ENCODE data around the gene CD151. TPM values are rescaled to one million over a fixed set of nuclear protein-coding genes. Genes with fewer than 3 reads are reported as not detected.

CD151 gene
- total and polyA plus RNA-seq, 2 experiments from 2014 or later, result 62.9 to 109 TPM

GRCh38 chr11:799641-800316 lies 33.0 kb upstream of the CD151 start:
- Histone ChIP-seq H2AFZ (no peak overlapping the region), H3K27me3 (ENCODE audit: insufficient read depth) (no peaks in the 10 kb centered on the region), H3K4me1 (ENCODE audit: insufficient read depth) (peaks cover 15% of the 10 kb centered on the region; the same call in 1 of the 2 replicates), H3K4me3 (no peak overlapping the region), H3F3A (replicated peaks; ENCODE audit: low read depth) (peaks cover 14% of the 10 kb centered on the region; the same call in 1 of the 2 replicates), H3K79me2 (replicated peaks; ENCODE audit: insufficient read depth) (no peaks in the 10 kb centered on the region; the same call in 1 of the 2 replicates), H4K20me1 (replicated peaks; ENCODE audit: insufficient read depth) (no peaks in the 10 kb centered on the region), H3K4me2 (no peak overlapping the region), H3K9me2 (ENCODE audit: insufficient read depth) (no peaks in the 10 kb centered on the region), H3K27ac (ENCODE audit: low read depth) (no peak overlapping the region), H3K36me3 (ENCODE audit: insufficient read depth) (no peaks in the 10 kb centered on the region)
- Mint-ChIP-seq H3K4me3 (no peak overlapping the region), H3K36me3 (ENCODE audit: low read depth) (peaks cover 2% of the 10 kb centered on the region; the same call in 1 of the 3 replicates), H3K4me1 (peaks cover 14% of the 10 kb centered on the region; the same call in 2 of the 3 replicates), H3K27me3 (ENCODE audit: insufficient read depth, low read depth, poor library complexity) (peaks cover 11% of the 10 kb centered on the region), H3K27ac (no peak overlapping the region), H3K9me3 (no peaks in the 10 kb centered on the region)
- TF ChIP-seq CREB1 (CRISPR knock-in tag; IDR thresholded peaks at IDR 0.05; ENCODE audit: low read depth), result no peak
- no peak for TF ChIP-seq EZH2phosphoT487 (IDR thresholded peaks at IDR 0.05; ENCODE audit: unreplicated experiment)
- DNase-seq (ENCODE audit: low spot score), result no peak
- ATAC-seq, result no peak

GRCh38 chr11:800473-800872 lies 32.3 kb upstream of the CD151 start:
- no peak overlapping the region for H3K27ac ChIP-seq (ENCODE audit: low read depth)
- H3K9me3 Mint-ChIP-seq, result no peaks in the 10 kb centered on the region
- peaks cover 2% of the 10 kb centered on the region; the same call in 1 of the 3 replicates for H3K36me3 Mint-ChIP-seq (ENCODE audit: low read depth)
- DNase-seq (ENCODE audit: low spot score) (no peak), ATAC-seq (no peak)
- no peak overlapping the region for H3K4me3 ChIP-seq
- H3K4me1 Mint-ChIP-seq, result peaks cover 14% of the 10 kb centered on the region; the same call in 2 of the 3 replicates
- H3K27me3 ChIP-seq (ENCODE audit: insufficient read depth), result no peaks in the 10 kb centered on the region
- H3K4me2 ChIP-seq, result no peak overlapping the region
- peaks cover 10% of the 10 kb centered on the region for H3K27me3 Mint-ChIP-seq (ENCODE audit: insufficient read depth, low read depth, poor library complexity)
- H3K4me3 Mint-ChIP-seq, result no peak overlapping the region
- TF ChIP-seq EZH2phosphoT487 (IDR thresholded peaks at IDR 0.05; ENCODE audit: unreplicated experiment) (no peak), CREB1 (CRISPR knock-in tag; IDR thresholded peaks at IDR 0.05; ENCODE audit: low read depth) (no peak)
- no peak overlapping the region for H2AFZ ChIP-seq
- no peaks in the 10 kb centered on the region for H3K36me3 ChIP-seq (ENCODE audit: insufficient read depth)
- no peaks in the 10 kb centered on the region for H3K9me2 ChIP-seq (ENCODE audit: insufficient read depth)
- H3K4me1 ChIP-seq (ENCODE audit: insufficient read depth), result peaks cover 15% of the 10 kb centered on the region; the same call in 1 of the 2 replicates
- no peak overlapping the region for H3K27ac Mint-ChIP-seq
- no peaks in the 10 kb centered on the region for H4K20me1 ChIP-seq (replicated peaks; ENCODE audit: insufficient read depth)
- H3F3A ChIP-seq (replicated peaks; ENCODE audit: low read depth), result peaks cover 15% of the 10 kb centered on the region; the same call in 1 of the 2 replicates
- no peaks in the 10 kb centered on the region; the same call in 1 of the 2 replicates for H3K79me2 ChIP-seq (replicated peaks; ENCODE audit: insufficient read depth)

DNA sequence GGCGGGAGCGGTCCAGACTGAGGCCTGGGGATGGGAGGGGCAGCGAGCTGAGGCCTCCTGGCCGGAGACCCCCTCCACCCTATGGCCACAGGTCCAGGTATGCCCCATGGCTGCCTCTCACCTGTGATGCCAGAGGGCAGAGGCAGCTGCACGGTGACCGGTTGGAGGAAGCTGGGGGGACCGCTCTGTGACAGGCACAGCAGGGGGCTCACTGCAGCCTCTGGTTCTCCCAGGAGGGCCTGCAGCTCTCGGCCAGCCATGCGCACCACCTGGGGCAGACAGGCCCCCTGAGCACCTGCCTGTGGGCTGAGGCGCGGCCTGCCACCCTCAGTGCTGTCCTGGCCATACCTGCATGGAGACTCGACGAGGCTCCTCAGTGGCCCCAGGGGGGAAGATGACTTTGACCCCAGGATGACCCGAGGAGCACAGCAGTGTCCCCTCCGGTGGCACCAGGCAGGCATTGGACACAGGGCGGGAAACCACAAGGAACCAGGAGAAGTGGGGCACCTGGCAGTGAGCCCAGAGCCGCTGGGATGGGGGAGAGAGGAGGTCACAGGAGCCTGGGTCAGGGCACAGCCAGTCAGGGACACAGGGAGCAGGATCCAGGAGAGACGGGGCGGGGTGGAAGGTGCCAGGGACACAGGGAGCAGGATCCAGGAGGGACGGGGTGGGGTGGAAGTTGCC lies 31.5 kb upstream of the CD151 start:
- Histone ChIP-seq H4K20me1 (replicated peaks; ENCODE audit: insufficient read depth) (no peaks in the 10 kb centered on the region), H3F3A (replicated peaks; ENCODE audit: low read depth) (peaks cover 20% of the 10 kb centered on the region; the same call in 1 of the 2 replicates), H2AFZ (no peak overlapping the region), H3K4me3 (no peak overlapping the region), H3K27ac (ENCODE audit: low read depth) (no peak overlapping the region), H3K4me2 (no peak overlapping the region), H3K79me2 (replicated peaks; ENCODE audit: insufficient read depth) (no peaks in the 10 kb centered on the region; the same call in 1 of the 2 replicates), H3K27me3 (ENCODE audit: insufficient read depth) (no peaks in the 10 kb centered on the region), H3K4me1 (ENCODE audit: insufficient read depth) (peaks cover 15% of the 10 kb centered on the region; the same call in 1 of the 2 replicates), H3K36me3 (ENCODE audit: insufficient read depth) (no peaks in the 10 kb centered on the region), H3K9me2 (ENCODE audit: insufficient read depth) (no peaks in the 10 kb centered on the region)
- no peaks in the 10 kb centered on the region for H3K9me3 Mint-ChIP-seq
- no peak overlapping the region for H3K27ac Mint-ChIP-seq
- peaks cover 2% of the 10 kb centered on the region; the same call in 1 of the 3 replicates for H3K36me3 Mint-ChIP-seq (ENCODE audit: low read depth)
- H3K27me3 Mint-ChIP-seq (ENCODE audit: insufficient read depth, low read depth, poor library complexity), result peaks cover 11% of the 10 kb centered on the region
- H3K4me3 Mint-ChIP-seq, result no peak overlapping the region
- H3K4me1 Mint-ChIP-seq, result peaks cover 12% of the 10 kb centered on the region; the same call in 2 of the 3 replicates
- no peak for DNase-seq (ENCODE audit: low spot score)
- no peak for ATAC-seq
- TF ChIP-seq NANOG (IDR thresholded peaks at IDR 0.05; ENCODE audit: borderline replicate concordance) (no peak), ZNF114 (CRISPR knock-in tag; IDR thresholded peaks at IDR 0.05) (no peak), STAT1 (IDR thresholded peaks at IDR 0.05; ENCODE audit: unreplicated experiment) (no peak), ZNF331 (CRISPR knock-in tag; IDR thresholded peaks at IDR 0.05; ENCODE audit: low read depth) (no peak), POLR2AphosphoS5 (IDR thresholded peaks at IDR 0.05; ENCODE audit: low read depth) (no peak), JUNB (IDR thresholded peaks at IDR 0.05; ENCODE audit: unreplicated experiment) (no peak), EZH2 (IDR thresholded peaks at IDR 0.05; ENCODE audit: low read depth, unreplicated experiment) (no peak), EZH2phosphoT487 (IDR thresholded peaks at IDR 0.05; ENCODE audit: unreplicated experiment) (no peak), CREB1 (CRISPR knock-in tag; IDR thresholded peaks at IDR 0.05; ENCODE audit: low read depth) (no peak), ETS1 (IDR thresholded peaks at IDR 0.05) (no peak)
- TF ChIP-seq, protein P1, sequence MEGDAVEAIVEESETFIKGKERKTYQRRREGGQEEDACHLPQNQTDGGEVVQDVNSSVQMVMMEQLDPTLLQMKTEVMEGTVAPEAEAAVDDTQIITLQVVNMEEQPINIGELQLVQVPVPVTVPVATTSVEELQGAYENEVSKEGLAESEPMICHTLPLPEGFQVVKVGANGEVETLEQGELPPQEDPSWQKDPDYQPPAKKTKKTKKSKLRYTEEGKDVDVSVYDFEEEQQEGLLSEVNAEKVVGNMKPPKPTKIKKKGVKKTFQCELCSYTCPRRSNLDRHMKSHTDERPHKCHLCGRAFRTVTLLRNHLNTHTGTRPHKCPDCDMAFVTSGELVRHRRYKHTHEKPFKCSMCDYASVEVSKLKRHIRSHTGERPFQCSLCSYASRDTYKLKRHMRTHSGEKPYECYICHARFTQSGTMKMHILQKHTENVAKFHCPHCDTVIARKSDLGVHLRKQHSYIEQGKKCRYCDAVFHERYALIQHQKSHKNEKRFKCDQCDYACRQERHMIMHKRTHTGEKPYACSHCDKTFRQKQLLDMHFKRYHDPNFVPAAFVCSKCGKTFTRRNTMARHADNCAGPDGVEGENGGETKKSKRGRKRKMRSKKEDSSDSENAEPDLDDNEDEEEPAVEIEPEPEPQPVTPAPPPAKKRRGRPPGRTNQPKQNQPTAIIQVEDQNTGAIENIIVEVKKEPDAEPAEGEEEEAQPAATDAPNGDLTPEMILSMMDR (conservative IDR thresholded peaks at IDR 0.05; ENCODE audit: low read depth in 2 of 2), result no peak
